ENCODE results near the gene DCST2. TPM values are rescaled to one million over a fixed set of nuclear protein-coding genes. Genes with fewer than 3 reads are reported as not detected.

The DCST2 gene
- total and polyA plus RNA-seq, 9 of the 15 experiments (the other 6 are each of a cell fraction or from before 2014, with no cell fraction given), result 0.09 to 0.49 (median 0.11) TPM; not detected in 3

DNA sequence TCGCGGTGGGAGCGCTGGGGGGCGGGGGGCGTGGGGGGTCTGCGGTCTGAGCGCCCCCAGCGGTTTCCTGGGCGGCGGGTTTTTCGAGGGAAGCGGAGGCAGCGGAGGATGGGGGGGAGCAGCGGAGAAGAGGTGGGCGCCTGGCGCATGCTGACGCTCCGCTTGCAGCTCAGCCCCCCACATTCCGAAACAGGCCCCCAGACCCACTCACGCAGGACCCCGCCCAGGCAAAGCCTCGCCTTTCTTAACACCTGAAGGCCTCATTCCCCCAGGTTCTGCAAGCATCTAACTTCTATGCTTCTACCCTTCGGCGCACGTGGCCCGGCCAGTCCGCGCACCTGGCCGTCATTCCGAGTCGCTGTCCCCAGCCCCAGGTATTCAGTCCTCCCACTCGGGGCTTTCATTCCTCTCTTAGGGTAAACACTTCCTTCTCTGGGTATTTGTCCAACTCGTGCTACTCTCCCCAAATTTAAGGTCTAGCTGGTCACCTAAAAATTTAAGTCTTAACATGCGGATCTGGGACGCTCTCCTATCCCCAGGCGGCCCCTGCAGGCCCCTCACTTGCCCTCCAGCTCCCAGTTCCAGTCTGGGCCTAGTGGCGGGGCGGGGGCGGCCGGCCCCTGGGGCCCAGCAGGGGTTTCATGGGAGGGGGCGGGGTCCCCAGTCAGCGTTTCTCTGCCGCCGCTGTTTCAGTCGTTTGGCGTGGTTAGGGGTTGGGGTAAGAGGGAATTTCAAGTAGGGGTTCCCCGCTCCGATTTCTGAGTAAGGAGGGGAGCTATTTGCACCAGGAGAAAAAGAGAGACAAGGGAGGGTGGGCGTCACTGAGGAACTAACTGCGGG, 33.8 kb downstream of the DCST2 start (continued):
- TF ChIP-seq, protein P1, sequence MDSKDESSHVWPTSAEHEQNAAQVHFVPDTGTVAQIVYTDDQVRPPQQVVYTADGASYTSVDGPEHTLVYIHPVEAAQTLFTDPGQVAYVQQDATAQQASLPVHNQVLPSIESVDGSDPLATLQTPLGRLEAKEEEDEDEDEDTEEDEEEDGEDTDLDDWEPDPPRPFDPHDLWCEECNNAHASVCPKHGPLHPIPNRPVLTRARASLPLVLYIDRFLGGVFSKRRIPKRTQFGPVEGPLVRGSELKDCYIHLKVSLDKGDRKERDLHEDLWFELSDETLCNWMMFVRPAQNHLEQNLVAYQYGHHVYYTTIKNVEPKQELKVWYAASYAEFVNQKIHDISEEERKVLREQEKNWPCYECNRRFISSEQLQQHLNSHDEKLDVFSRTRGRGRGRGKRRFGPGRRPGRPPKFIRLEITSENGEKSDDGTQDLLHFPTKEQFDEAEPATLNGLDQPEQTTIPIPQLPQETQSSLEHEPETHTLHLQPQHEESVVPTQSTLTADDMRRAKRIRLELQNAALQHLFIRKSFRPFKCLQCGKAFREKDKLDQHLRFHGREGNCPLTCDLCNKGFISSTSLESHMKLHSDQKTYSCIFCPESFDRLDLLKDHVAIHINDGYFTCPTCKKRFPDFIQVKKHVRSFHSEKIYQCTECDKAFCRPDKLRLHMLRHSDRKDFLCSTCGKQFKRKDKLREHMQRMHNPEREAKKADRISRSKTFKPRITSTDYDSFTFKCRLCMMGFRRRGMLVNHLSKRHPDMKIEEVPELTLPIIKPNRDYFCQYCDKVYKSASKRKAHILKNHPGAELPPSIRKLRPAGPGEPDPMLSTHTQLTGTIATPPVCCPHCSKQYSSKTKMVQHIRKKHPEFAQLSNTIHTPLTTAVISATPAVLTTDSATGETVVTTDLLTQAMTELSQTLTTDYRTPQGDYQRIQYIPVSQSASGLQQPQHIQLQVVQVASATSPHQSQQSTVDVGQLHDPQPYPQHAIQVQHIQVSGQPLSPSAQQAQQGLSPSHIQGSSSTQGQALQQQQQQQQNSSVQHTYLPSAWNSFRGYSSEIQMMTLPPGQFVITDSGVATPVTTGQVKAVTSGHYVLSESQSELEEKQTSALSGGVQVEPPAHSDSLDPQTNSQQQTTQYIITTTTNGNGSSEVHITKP (IDR thresholded peaks at IDR 0.05; ENCODE audit: partially characterized antibody), result peak; percentile 76
- TF ChIP-seq ZNF717 (CRISPR knock-in tag; IDR thresholded peaks at IDR 0.05) (no peak), RBM17 (IDR thresholded peaks at IDR 0.05; ENCODE audit: borderline replicate concordance, low read depth, low read length) (no peak), DMBX1 (CRISPR knock-in tag; IDR thresholded peaks at IDR 0.05; ENCODE audit: borderline replicate concordance) (peak; percentile 53; the same call in 1 of the 2 replicates), RUNX1 (IDR thresholded peaks at IDR 0.05; ENCODE audit: low read depth) (no peak), GABPB1 (CRISPR knock-in tag; IDR thresholded peaks at IDR 0.05) (peak; percentile 5; the same call in 1 of the 2 replicates), SMARCA4 (IDR thresholded peaks at IDR 0.05) (0 out of 2 replicates have a peak, but pooled peaks have one; percentile 36)
- TF ChIP-seq, protein P2, sequence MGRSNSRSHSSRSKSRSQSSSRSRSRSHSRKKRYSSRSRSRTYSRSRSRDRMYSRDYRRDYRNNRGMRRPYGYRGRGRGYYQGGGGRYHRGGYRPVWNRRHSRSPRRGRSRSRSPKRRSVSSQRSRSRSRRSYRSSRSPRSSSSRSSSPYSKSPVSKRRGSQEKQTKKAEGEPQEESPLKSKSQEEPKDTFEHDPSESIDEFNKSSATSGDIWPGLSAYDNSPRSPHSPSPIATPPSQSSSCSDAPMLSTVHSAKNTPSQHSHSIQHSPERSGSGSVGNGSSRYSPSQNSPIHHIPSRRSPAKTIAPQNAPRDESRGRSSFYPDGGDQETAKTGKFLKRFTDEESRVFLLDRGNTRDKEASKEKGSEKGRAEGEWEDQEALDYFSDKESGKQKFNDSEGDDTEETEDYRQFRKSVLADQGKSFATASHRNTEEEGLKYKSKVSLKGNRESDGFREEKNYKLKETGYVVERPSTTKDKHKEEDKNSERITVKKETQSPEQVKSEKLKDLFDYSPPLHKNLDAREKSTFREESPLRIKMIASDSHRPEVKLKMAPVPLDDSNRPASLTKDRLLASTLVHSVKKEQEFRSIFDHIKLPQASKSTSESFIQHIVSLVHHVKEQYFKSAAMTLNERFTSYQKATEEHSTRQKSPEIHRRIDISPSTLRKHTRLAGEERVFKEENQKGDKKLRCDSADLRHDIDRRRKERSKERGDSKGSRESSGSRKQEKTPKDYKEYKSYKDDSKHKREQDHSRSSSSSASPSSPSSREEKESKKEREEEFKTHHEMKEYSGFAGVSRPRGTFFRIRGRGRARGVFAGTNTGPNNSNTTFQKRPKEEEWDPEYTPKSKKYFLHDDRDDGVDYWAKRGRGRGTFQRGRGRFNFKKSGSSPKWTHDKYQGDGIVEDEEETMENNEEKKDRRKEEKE (IDR thresholded peaks at IDR 0.05; ENCODE audit: borderline replicate concordance in 1 of 2, control insufficient read depth in 1 of 2, low read depth in 2 of 2, low read length in 1 of 2), result 0 out of 4 replicates have a peak, but pooled peaks of 1 of the 2 experiments have one; percentile 36
- TF ChIP-seq, protein P3, sequence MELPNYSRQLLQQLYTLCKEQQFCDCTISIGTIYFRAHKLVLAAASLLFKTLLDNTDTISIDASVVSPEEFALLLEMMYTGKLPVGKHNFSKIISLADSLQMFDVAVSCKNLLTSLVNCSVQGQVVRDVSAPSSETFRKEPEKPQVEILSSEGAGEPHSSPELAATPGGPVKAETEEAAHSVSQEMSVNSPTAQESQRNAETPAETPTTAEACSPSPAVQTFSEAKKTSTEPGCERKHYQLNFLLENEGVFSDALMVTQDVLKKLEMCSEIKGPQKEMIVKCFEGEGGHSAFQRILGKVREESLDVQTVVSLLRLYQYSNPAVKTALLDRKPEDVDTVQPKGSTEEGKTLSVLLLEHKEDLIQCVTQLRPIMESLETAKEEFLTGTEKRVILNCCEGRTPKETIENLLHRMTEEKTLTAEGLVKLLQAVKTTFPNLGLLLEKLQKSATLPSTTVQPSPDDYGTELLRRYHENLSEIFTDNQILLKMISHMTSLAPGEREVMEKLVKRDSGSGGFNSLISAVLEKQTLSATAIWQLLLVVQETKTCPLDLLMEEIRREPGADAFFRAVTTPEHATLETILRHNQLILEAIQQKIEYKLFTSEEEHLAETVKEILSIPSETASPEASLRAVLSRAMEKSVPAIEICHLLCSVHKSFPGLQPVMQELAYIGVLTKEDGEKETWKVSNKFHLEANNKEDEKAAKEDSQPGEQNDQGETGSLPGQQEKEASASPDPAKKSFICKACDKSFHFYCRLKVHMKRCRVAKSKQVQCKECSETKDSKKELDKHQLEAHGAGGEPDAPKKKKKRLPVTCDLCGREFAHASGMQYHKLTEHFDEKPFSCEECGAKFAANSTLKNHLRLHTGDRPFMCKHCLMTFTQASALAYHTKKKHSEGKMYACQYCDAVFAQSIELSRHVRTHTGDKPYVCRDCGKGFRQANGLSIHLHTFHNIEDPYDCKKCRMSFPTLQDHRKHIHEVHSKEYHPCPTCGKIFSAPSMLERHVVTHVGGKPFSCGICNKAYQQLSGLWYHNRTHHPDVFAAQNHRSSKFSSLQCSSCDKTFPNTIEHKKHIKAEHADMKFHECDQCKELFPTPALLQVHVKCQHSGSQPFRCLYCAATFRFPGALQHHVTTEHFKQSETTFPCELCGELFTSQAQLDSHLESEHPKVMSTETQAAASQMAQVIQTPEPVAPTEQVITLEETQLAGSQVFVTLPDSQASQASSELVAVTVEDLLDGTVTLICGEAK (IDR thresholded peaks at IDR 0.05), result 0 out of 2 replicates have a peak, but pooled peaks have one; percentile 31
- TF ChIP-seq, protein P3 (CRISPR knock-in tag; IDR thresholded peaks at IDR 0.05), result no peak

Data from K562 (cell line).